ENCODE results near the gene NACC2.

NACC2 gene

DNA sequence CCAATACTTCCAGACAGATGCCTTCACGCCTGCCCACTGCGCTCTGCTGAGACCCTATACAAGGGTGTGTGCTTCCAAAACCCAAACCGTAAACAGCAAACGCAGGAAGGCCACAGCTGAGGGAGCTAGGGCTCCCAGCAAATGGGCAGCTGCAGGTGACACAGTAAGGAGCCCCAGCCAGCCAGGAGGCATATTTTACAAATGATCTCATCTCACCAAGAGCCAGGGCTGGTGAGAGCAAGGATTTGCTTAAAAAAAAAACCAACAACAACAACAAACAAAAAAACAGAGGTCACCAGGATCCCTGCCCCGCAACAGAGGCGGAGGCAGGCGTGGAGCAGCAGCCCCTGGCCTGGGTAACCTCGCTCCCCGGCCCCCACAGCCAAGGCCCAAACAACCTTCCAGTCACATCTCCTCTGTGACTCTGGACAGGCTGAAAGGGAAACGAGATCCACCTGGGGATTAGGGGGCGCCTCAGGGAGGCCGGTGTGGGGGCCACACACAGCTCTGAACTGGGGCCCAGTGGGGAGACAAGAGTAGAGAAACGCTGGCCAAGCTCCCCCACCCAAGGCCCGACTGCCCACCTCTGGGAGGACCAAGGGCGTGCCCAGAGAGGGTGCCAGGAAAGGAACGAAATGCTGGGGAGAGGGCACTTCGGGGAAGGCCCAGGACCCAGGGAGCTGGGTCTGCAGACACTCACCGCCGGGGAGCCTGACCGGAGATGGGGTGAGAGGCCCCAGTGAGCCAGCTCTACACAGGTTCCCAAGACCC, 3.3 kb downstream of the NACC2 start:
- no peak for DNase-seq

DNA sequence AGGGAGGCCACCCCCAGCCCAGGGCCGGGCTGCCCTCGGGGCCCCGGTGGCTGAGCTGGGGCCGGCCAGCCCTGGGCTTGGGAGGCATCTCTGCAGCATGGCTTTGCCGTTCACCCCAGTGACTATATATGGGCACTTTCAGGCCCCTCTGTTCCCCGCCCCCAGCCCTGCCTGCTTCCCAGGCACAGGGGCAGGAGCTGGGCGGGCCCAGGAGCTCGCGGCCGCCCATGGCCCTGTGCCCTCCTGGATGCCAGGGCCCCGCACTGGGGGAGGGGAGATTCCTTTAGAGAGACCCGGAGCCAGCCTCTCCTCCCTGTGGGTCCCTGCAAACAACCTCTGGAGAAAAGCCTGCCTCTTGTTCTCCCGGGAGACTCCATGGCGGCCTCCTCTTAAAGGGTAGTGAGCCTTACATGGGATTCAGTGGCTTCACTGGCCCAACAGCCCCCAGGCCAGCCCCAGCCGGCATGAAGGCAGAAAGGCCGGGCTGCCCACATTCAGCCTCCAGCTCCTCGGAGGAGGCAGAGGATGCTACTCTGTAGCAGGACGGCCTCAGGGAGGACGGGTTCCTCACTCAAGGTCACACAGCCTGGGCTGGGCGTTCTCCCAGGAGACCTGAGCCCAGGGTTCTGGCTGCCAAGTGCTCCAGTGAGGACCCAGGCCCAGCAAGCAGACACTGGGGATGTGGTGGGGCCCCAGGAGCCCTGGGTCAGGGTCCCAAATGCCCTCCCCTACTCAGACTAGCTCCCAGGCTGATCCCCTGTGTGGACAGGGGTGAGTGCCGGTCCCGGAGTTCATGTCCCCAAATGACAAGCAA, 4.1 kb downstream of the NACC2 start:
- no peak for DNase-seq

DNA sequence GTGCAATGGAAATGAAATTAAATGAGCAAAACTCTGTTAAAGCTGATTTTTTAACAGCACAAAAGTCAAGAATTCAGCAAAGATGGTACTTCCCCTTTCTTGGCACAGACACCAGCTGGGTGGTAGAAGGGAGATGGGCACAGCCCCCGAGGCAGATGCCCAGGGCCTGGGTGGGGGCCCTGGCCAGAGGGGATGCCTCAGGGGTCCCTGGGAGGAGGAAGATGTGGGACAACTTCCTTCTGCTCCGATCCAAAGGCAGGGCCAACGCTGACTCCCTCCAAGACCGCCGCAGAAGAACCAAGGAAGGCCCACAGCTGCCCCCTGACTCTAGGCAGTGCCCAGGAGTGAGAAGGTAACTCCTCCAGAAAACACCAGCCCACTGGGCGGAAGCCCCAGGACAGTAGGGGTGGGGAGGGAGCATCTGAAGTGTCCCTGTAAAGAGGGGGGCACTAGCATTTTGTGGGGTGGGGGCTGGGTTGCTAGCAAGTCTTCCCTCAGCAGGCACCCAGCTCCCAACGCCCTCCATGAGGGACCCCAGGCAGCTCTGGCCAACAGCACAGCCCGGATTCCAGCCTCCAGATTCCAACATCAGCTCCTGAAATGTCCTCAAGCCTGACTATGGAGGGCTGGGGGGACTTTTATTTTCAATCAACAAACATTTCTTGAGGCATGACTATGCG, 4.9 kb downstream of the NACC2 start:
- DNase-seq = no peak

DNA sequence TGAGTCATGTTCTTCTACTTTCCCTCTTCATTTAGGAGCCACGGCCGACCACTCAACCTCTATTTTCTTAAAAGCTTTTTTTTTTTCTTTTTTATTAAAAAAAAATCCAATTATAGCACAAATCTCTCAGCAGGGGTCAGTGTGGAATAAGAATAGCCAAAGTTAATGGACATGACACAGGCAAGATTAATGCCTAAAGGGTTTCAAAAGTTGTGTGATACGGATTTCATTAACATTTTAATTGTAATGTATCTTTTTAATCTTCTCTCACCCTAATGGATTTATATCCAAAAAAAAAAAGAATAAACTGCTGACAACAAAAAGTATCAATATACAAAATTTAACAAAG, 5.4 kb downstream of the NACC2 start:
- no peak for DNase-seq

DNA sequence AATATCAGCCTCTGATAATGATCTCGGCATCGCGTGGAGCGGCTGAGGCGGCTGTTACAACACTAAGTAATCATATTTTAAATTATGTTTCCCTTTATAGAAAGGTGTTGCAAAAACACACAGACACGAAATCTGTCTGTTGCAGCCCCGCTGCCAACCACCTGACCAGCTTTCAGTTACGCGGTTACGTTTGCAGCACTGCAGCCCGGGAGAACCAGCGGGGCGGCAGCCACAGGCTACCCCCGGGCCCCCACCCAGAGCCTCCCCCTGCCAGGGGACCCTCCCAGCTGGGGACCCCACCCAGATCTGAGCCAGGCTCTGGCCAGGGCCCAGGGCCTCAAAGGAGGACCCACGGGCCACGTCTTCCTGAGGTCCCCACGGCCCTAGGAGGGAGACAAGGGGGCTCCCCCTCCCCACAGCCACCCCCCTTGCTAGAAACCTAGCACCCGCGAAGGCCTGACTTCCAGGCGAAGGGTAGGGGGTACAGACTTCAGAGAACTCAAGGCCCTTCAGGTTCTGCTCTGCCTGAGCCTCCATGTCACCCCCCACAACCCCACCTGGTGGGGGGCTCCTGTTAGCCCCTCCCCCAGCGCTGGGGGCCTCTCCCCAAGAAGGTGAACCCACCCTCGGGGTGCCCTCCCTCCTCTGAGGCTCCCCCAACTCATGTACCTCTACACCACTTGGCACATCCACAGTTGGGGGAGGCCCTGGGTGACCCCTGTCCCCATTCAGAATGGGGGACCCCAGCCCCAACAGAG, 6.0 kb downstream of the NACC2 start:
- DNase-seq = no peak

DNA sequence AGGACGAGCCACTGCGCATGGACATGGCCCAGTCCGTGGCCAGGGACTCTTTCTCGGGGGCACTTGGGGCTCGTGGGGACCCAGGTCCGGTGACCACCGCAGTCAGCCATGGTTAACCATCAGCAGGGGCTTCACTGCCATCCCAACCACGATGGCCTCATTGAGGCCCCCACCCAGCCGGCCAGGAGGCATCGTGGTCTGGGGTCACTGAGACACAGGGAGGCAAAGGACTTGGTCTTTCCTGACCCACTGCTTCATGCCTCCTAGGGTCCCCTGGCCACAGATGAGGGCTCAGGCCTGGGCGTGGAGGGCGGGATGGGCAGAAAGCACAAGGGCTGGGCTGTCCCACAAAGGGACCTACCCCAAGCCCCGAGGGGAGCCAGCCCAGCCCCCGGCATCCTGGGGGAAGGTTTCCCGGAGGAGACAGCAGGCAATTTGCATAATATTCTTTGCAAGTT, 6.6 kb downstream of the NACC2 start:
- no peak for DNase-seq

DNA sequence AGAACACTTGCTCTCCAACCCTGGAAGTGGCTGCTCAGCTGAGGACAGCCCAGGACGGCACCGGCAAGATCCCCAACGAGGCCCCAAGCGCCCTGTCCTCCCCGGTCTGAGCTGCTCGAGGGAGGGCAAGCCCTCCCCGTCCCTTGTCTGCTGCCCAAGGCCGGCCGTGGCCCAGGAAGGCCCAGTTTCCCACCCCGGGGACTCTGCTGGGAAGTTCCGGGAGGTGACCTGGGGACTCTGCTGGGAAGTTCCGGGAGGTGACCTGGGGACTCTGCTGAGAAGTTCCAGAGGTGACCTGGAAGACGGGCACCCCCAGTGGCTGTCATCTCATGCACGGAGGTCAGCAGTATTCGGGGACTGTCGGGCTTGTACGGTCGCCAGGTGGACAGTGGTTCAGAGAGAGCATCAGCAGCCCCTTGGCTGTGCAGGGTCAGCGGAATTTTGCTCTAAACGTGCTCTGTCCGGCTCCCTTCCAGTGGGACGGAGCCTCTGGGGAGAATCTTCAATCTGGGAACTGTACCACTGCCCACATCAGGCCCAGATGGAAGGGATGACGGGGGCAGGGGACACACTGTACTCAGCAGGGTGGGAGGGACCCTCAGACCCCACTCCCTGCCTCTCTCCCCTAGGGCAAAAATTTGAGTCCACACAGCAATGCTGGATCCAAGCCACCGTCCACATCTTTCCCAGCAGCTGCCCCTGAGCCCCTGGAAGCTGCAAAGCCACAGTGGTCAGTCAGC, 7.2 kb downstream of the NACC2 start:
- DNase-seq = no peak

DNA sequence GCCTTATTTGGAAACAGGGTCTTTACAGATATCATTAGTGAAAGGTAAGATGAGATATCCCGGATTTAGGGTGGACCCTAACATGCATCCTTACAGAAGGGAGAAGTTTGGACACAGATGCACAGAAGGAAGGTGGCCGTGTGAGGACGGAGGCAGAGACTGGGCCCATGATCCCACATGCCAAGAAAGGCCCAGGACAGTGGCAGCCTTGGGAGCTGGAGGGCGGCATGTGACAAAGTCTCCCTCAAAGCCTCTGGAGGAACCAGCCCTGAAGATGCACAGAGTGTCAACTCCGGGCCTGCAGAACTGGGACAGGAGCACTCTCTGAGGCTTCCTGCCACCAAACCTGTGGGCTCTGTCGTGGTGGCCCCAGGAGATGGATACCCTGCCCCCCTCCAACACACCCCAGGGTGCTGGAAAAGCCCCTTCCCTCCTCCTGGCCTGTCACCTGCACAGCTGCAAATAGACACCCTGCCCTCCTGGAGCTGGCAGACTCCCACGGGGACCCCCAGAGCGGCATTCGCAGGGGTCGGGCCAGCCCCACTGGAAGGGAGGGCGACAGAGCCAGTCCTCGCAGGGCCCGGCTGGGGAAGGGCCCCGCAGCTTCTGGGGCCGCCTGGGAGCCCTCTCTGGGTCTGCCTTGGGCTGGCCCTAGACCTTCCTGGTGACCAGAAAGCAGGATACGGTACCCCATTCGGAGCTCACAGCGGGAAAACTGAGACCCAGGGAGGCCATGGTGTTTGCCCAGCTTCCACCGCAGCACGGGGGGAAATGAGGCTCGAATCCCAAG, 7.9 kb downstream of the NACC2 start:
- DNase-seq = no peak

DNA sequence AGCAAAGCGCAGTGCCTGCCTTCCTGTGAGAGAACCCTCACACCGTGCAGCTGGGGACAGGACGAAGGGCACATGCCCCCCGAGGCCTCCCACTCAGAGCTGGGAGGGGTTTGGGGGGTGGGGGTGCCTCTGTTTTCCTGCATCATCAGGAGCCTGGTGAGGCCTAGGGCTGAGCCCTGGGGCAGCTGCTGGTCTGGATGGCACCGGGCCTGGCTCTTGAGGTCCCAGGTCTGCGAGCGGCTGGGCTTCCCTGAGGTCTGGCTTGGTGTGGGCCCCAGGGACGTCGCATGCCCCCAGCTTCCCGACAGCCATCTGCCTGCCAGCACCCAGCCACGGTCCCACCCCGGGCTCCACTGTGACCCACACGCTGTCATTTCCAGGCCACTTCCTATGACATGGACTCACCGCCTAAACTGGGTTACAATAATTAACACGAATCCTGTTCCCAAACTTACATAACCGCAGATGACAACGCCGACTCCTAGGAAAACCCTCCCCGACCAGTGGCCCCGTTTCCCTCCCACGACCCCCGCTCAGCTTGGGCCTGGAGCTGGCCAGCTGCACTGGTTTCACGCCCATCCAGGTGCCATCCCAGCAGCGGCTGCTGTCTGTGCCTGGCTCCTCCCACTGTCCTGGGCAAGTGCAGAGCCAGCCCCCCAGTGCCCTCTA, 8.7 kb downstream of the NACC2 start:
- no peak for DNase-seq

DNA sequence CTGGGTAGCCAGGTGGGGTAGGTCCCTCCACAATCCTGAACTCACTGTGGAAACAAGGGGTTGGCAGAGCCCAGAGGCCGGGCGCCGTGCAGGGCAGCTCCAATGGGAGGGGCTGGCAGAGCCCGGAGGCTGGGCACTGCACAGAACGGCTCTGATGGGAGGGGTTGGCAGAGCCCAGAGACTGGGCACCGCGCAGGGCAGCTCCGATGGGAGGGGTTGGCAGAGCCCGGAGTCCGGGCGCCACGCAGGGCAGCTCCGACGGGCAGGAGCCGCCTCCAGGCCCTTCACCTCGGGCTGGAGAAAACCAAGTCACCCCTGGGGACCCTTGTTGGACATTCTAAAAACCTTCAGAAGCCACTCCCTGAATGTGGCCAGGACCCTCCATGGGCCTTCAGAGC, 9.3 kb downstream of the NACC2 start:
- DNase-seq = no peak

DNA sequence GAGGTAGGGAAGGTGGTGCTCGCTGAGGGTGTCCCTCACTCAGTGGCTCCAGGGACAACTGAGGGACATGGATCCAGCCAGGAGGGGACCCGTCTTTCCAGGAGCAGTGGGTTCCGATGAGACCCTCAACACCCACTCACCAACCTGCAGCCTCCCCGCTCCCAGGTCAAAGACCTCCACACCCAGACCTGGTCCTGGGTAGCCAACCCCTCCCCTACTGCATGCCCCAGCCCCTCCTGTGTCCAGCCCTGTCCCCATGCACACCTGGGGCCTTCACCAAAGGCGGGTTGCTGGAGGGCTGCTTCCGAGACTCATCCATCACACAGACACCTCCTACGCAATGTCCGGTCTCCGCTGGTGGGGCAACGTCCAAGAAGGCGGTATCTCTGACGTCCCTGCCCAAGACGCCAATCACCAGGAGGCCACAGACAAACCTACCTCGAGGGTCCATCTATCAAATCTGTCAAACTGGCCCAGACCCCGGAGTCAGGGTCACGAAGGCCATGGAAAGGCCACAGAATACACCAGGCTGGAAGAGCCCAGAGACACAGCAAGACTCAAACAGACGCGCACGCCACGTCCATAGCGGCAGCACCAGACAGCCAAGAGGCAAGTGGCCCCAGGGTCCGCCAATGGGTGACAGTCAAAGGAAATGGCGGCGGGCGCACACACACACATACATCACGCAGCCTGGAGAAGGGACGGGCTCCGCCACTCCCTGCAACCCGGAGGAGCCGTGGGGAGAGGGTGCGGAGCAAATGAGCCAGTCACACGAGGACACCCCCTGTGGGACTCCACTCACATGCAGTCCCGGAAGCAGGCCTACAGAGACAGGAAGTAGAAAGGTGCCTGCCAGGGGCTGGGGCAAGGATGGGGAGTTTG, 10.8 kb downstream of the NACC2 start:
- no peak for DNase-seq

DNA sequence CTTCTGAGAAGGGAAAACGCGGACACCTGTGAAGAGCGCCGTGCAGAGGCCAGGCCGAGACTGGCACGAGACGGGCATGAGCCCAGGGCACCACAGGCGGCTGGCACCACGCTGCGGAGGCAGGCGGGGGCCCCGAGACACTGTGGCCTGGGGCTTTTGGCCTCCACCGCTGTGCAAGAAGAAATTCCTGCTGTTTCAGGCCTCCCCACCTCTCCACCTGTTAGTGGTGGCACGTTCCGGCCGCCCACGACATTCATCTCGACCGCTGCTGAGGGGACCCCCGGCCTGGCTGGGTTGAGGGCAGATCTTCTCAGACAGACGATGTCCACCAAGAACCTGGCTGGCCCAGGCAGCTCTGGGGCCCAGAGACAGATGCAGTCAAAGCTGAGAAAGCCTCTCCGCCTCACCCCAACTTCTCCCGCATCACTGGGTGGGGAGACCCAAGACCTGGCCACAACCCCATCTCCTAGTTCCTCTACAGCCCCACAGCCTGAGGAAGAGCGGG, 11.5 kb downstream of the NACC2 start:
- no peak for DNase-seq

DNA sequence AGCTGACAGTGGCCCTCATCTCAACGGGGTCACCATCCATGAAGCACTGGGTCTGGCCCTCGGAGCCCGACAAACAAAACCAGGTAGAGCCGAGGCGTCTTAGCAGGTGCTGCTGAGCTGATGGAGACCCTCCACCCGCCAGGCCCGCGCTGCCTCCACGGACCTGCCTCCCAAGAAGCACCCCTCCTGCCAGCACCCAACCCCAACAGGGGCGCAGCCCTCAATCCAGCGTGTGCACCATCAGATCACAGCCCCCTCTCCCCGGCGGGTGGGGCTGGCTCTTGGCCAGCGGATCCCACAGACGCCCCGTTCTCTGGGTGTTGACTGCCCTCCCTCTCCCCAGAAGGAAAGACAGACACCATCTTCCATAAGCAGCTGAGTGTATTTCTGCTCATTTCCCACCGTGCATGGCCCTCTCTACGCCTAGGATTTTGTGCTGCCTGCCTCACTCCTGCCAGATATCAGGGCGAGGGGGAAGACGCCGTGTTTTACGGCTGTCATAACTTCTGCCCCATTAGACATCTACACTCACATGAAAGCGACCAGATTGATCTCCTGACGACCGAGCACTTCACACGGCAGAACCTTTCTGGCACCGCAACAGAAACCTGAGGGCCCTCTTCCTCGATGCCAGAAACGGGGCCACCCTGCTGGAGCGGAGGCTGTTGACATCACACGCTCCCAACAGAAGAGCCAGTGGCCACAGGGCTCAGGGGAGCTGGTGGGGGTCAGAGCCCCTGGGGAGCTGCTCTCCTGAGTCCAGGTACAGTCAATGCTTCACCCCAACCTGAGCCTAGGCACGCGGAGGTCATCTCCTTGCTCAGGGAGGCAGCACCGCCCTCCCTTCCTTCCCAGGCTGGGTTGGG, 12.4 kb downstream of the NACC2 start:
- DNase-seq = no peak

DNA sequence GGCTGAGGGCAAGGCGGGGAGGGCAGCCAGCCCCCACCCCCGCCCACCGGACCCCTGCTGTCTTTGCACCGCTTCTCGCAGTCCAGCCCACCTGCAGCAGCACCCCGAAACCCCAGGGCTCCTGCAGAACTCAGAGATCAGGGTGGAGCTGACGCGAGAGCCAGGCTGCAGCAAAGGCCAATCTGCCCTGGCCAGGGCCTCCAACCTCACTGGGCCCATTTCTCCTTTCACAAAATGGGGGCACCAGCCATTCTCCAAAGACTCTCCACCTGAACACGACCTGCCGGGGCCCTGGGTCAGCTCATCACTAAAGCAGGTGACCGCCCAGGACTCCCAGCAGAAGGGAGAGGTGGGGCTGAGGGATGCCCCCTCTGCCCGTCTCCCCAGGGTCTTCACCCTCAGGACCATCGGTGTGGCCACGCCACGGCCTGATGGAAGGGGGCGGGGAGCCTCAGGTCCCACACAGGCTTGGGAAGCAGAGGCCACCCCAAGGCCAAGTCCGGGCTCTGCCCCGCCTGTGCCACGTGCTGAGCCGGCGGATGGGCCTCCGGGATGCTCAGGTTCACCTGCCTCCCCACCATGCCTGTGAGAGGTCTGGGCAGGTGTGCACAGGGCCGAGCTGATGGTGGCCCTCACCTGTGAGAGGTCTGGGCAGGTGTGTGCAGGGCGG, 13.1 kb downstream of the NACC2 start:
- DNase-seq = no peak

DNA sequence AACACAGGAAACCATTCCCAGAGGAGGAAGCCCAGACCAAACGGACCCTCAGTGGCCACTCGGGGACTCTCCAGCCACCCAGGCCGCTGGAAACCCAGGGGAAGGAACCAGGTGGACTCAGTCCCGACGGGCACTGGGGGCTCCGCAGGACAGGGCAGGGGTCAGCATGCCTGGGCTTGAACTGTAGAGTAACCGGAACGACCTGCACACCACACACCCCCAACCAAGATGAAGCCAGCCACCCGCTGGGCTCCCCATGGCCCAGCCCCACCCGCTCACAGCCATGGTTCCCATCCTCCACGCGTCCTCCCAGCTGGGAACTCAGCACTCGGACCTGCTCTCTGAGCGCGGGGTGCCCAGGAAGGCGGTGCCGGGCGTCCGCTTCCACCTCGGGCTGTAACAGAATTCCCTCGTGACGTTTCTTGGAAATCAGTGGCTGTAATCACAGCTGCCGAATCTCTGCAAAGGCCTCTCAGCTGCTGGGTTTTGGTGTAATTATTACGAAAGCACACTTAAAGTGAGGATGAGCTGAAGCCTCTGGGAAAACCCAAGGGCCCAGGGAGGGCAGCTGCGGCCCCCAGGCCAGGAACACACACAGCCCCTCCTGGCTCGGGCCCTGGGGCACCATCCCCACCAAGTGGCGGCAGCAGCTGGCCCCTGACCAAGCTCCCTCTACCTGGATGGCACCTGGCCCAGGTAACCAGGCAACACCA, 13.8 kb downstream of the NACC2 start:
- no peak for DNase-seq

DNA sequence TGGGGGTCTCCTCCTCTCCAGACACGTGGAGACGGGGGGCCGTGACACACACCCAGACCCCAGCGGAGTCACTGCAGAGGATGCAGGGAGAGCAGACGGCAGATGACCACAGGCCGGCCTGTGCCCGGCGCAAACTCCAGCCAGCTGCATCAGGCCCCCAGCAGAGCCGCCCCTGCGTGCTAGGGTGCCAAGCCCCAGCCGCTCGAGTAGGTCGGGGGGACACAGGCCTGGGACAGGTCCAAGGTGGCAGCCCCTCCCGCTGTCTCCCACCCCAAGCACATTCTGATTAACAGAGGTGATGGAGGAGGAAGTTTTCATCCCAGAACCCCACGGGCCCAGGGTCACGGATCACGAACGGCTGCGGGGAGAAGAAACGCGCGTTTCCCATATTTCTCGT, 14.4 kb downstream of the NACC2 start:
- no peak for DNase-seq

DNA sequence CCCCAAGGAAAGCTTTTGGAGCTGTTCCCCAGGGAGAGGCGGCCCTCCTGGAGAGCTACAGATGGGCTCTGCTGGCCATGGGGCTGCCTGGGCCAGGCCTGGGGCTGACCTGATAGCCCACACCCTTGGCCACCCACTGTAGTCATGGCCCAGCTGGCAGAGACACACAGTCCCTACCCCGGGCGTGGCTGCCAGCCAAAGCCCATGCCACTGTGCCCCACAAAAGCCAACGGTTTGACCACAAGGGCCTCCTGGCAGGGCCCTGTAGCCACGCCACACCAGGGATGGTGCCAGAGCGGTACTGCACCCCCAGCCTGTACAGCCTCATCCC, 15.2 kb downstream of the NACC2 start:
- no peak for DNase-seq

Measured in activated naive CD4-positive, alpha-beta T cell (primary cell).